Measurements from ENCODE around the gene ZNF138.

- TF ChIP-seq CTCF (IDR thresholded peaks at IDR 0.05), result no peak
- TF ChIP-seq EZH2 (IDR thresholded peaks at IDR 0.05), result no peak
Observed at GRCh38 chr7:64872351-64873154, 78.3 kb downstream of the ZNF138 start.
